Measurements from ENCODE around the gene PRKAG2. TPM values are rescaled to one million over a fixed set of nuclear protein-coding genes. Genes with fewer than 3 reads are reported as not detected.

PRKAG2 gene
- total and polyA plus RNA-seq, 9 donors, result 9.3 to 37.7 (median 22.6) TPM

- Histone ChIP-seq H3K4me1 (ENCODE audit: insufficient read depth) (peaks cover 16% of the 10 kb centered on the region), H3K4me3 (peak overlapping the region; percentile 72), H3K36me3 (no peaks in the 10 kb centered on the region), H3K9me3 (no peaks in the 10 kb centered on the region), H3K27me3 (no peaks in the 10 kb centered on the region), H3K27ac (no peak overlapping the region)
- 59 to 66% (median 64%) methylated on average over 7 of the region's 7 CpGs for WGBS, 3 donors
- no peak for DNase-seq
- intact Hi-C loops (cut with DNase I), result loop anchor here in 1 of 4 donors (10.0 kb wide), 1 partner anchor 117 kb away; no protein-coding TSS in a partner anchor
- no peak for TF ChIP-seq POLR2A (IDR thresholded peaks at IDR 0.05)
- TF ChIP-seq, protein P1, sequence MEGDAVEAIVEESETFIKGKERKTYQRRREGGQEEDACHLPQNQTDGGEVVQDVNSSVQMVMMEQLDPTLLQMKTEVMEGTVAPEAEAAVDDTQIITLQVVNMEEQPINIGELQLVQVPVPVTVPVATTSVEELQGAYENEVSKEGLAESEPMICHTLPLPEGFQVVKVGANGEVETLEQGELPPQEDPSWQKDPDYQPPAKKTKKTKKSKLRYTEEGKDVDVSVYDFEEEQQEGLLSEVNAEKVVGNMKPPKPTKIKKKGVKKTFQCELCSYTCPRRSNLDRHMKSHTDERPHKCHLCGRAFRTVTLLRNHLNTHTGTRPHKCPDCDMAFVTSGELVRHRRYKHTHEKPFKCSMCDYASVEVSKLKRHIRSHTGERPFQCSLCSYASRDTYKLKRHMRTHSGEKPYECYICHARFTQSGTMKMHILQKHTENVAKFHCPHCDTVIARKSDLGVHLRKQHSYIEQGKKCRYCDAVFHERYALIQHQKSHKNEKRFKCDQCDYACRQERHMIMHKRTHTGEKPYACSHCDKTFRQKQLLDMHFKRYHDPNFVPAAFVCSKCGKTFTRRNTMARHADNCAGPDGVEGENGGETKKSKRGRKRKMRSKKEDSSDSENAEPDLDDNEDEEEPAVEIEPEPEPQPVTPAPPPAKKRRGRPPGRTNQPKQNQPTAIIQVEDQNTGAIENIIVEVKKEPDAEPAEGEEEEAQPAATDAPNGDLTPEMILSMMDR (IDR thresholded peaks at IDR 0.05), result no peak
- TF ChIP-seq EP300 (IDR thresholded peaks at IDR 0.05), result no peak
Observed at GRCh38 chr7:151517601-151518104, 359.3 kb downstream of the PRKAG2 start.

DNA sequence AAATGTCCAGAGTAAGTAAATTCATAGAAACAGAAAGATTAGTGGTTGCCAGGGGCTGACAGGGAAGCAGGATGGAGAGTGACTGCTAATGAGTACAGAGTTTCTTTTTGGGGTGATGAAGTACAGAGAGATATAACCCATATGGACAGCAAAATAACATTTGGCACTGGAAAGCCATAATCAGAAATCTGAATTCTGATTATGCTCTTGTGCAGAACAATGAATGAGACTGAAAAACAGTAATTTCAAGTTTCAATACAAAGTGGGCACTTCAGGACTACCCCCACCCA lies 361.7 kb downstream of the PRKAG2 start:
- no peak overlapping the region for H3K27ac ChIP-seq
- intact Hi-C loops (cut with DNase I), result loop anchor here in 1 of 4 donors (10.0 kb wide), 1 partner anchor 120 kb away; no protein-coding TSS in a partner anchor

GRCh38 chr7:151514461-151515275 lies 362.2 kb downstream of the PRKAG2 start:
- intact Hi-C loops (cut with DNase I), result loop anchor here in 1 of 4 donors (10.0 kb wide), 1 partner anchor 120 kb away; no protein-coding TSS in a partner anchor
- Histone ChIP-seq H3K4me3 (no peak overlapping the region), H3K4me1 (ENCODE audit: insufficient read depth) (peaks cover 15% of the 10 kb centered on the region), H3K27ac (no peak overlapping the region), H3K9me3 (no peaks in the 10 kb centered on the region), H3K27me3 (no peaks in the 10 kb centered on the region), H3K36me3 (no peaks in the 10 kb centered on the region)
- TF ChIP-seq POLR2A (IDR thresholded peaks at IDR 0.05), result no peak
- TF ChIP-seq, protein P1 (IDR thresholded peaks at IDR 0.05), result no peak
- TF ChIP-seq EP300 (IDR thresholded peaks at IDR 0.05), result no peak
- DNase-seq, result no peak
- WGBS, 3 donors, result 86 to 93% (median 92%) methylated on average over 6 of the region's 6 CpGs

More for the DNA sequence above, 361.7 kb downstream of the PRKAG2 start:
- Histone ChIP-seq H3K4me1 (ENCODE audit: insufficient read depth) (peaks cover 15% of the 10 kb centered on the region), H3K36me3 (no peaks in the 10 kb centered on the region), H3K4me3 (no peak overlapping the region), H3K27me3 (no peaks in the 10 kb centered on the region), H3K9me3 (no peaks in the 10 kb centered on the region)
- DNase-seq, result no peak
- TF ChIP-seq, protein P1 (IDR thresholded peaks at IDR 0.05), result no peak
- TF ChIP-seq POLR2A (IDR thresholded peaks at IDR 0.05), result no peak
- no peak for TF ChIP-seq EP300 (IDR thresholded peaks at IDR 0.05)

- no peak overlapping the region for H3K27ac ChIP-seq
Observed at GRCh38 chr7:151513133-151513532, 363.8 kb downstream of the PRKAG2 start.

More at GRCh38 chr7:151513133-151513532, 363.8 kb downstream of the PRKAG2 start:
- Histone ChIP-seq H3K9me3 (no peaks in the 10 kb centered on the region), H3K4me3 (no peak overlapping the region), H3K4me1 (ENCODE audit: insufficient read depth) (peaks cover 20% of the 10 kb centered on the region), H3K27me3 (no peaks in the 10 kb centered on the region), H3K36me3 (no peaks in the 10 kb centered on the region)
- 99 to 100% (median 100%) methylated on average over 1 of the region's 1 CpG for WGBS, 3 donors
- DNase-seq, result no peak
- intact Hi-C loops (cut with DNase I), result loop anchor here in 1 of 4 donors (10.0 kb wide), 1 partner anchor 122 kb away; no protein-coding TSS in a partner anchor
- TF ChIP-seq EP300 (IDR thresholded peaks at IDR 0.05) (no peak), POLR2A (IDR thresholded peaks at IDR 0.05) (no peak)
- TF ChIP-seq, protein P1 (IDR thresholded peaks at IDR 0.05), result no peak
